ENCODE measurements around the gene MAD1L1.

MAD1L1 gene

GRCh38 chr7:1883031-1883761 lies 349.5 kb downstream of the MAD1L1 start (continued):
- TF ChIP-seq, protein P1, sequence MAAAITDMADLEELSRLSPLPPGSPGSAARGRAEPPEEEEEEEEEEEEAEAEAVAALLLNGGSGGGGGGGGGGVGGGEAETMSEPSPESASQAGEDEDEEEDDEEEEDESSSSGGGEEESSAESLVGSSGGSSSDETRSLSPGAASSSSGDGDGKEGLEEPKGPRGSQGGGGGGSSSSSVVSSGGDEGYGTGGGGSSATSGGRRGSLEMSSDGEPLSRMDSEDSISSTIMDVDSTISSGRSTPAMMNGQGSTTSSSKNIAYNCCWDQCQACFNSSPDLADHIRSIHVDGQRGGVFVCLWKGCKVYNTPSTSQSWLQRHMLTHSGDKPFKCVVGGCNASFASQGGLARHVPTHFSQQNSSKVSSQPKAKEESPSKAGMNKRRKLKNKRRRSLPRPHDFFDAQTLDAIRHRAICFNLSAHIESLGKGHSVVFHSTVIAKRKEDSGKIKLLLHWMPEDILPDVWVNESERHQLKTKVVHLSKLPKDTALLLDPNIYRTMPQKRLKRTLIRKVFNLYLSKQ (tag by site-specific recombination; IDR thresholded peaks at IDR 0.05; ENCODE audit: borderline replicate concordance), result no peak
- TF ChIP-seq ZNF391 (tag by site-specific recombination; IDR thresholded peaks at IDR 0.05; ENCODE audit: borderline replicate concordance, low read depth) (no peak), ZNF677 (tag by site-specific recombination; IDR thresholded peaks at IDR 0.05) (no peak), ZNF274 (IDR thresholded peaks at IDR 0.05; ENCODE audit: low read length) (no peak), ZNF274 (tag by site-specific recombination; IDR thresholded peaks at IDR 0.05; ENCODE audit: borderline replicate concordance) (no peak), SCRT2 (tag by site-specific recombination; IDR thresholded peaks at IDR 0.05) (no peak)
- TF ChIP-seq, protein P2, sequence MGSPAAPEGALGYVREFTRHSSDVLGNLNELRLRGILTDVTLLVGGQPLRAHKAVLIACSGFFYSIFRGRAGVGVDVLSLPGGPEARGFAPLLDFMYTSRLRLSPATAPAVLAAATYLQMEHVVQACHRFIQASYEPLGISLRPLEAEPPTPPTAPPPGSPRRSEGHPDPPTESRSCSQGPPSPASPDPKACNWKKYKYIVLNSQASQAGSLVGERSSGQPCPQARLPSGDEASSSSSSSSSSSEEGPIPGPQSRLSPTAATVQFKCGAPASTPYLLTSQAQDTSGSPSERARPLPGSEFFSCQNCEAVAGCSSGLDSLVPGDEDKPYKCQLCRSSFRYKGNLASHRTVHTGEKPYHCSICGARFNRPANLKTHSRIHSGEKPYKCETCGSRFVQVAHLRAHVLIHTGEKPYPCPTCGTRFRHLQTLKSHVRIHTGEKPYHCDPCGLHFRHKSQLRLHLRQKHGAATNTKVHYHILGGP (tag by site-specific recombination; IDR thresholded peaks at IDR 0.05), result no peak

- ChIA-PET POLR2A (interaction anchor here (0.6 kb wide), 1 partner anchor 299 kb away, joined by 3 read pairs; no protein-coding TSS in a partner anchor), CTCF (no interaction called here)
- H3K4me3 ChIP-seq (ENCODE audit: low read depth, low read length), result no peak overlapping the region
- peaks cover 0 to 5% of the 10 kb centered on the region in 2 experiments; a peak in 1 of 3 replicates for H3K36me3 ChIP-seq (ENCODE audit: control insufficient read depth in 2 of 2, insufficient read depth in 1 of 2, low read length in 2 of 2)
- H3K27ac ChIP-seq (ENCODE audit: extremely low read depth, low read depth, low read length), result no peak overlapping the region
- no peaks in the 10 kb centered on the region for H3K4me1 ChIP-seq (ENCODE audit: control insufficient read depth, insufficient read depth, low read length)
- no peaks in the 10 kb centered on the region for H3K9me3 ChIP-seq (ENCODE audit: control insufficient read depth, insufficient read depth, low read depth, low read length)
- no peak for TF ChIP-seq ZNF704 (tag by site-specific recombination; IDR thresholded peaks at IDR 0.05)
- TF ChIP-seq, protein P3, sequence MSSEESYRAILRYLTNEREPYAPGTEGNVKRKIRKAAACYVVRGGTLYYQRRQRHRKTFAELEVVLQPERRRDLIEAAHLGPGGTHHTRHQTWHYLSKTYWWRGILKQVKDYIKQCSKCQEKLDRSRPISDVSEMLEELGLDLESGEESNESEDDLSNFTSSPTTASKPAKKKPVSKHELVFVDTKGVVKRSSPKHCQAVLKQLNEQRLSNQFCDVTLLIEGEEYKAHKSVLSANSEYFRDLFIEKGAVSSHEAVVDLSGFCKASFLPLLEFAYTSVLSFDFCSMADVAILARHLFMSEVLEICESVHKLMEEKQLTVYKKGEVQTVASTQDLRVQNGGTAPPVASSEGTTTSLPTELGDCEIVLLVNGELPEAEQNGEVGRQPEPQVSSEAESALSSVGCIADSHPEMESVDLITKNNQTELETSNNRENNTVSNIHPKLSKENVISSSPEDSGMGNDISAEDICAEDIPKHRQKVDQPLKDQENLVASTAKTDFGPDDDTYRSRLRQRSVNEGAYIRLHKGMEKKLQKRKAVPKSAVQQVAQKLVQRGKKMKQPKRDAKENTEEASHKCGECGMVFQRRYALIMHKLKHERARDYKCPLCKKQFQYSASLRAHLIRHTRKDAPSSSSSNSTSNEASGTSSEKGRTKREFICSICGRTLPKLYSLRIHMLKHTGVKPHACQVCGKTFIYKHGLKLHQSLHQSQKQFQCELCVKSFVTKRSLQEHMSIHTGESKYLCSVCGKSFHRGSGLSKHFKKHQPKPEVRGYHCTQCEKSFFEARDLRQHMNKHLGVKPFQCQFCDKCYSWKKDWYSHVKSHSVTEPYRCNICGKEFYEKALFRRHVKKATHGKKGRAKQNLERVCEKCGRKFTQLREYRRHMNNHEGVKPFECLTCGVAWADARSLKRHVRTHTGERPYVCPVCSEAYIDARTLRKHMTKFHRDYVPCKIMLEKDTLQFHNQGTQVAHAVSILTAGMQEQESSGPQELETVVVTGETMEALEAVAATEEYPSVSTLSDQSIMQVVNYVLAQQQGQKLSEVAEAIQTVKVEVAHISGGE (tag by site-specific recombination; conservative IDR thresholded peaks at IDR 0.05; ENCODE audit: low read depth), result no peak
- TF ChIP-seq, protein P4, sequence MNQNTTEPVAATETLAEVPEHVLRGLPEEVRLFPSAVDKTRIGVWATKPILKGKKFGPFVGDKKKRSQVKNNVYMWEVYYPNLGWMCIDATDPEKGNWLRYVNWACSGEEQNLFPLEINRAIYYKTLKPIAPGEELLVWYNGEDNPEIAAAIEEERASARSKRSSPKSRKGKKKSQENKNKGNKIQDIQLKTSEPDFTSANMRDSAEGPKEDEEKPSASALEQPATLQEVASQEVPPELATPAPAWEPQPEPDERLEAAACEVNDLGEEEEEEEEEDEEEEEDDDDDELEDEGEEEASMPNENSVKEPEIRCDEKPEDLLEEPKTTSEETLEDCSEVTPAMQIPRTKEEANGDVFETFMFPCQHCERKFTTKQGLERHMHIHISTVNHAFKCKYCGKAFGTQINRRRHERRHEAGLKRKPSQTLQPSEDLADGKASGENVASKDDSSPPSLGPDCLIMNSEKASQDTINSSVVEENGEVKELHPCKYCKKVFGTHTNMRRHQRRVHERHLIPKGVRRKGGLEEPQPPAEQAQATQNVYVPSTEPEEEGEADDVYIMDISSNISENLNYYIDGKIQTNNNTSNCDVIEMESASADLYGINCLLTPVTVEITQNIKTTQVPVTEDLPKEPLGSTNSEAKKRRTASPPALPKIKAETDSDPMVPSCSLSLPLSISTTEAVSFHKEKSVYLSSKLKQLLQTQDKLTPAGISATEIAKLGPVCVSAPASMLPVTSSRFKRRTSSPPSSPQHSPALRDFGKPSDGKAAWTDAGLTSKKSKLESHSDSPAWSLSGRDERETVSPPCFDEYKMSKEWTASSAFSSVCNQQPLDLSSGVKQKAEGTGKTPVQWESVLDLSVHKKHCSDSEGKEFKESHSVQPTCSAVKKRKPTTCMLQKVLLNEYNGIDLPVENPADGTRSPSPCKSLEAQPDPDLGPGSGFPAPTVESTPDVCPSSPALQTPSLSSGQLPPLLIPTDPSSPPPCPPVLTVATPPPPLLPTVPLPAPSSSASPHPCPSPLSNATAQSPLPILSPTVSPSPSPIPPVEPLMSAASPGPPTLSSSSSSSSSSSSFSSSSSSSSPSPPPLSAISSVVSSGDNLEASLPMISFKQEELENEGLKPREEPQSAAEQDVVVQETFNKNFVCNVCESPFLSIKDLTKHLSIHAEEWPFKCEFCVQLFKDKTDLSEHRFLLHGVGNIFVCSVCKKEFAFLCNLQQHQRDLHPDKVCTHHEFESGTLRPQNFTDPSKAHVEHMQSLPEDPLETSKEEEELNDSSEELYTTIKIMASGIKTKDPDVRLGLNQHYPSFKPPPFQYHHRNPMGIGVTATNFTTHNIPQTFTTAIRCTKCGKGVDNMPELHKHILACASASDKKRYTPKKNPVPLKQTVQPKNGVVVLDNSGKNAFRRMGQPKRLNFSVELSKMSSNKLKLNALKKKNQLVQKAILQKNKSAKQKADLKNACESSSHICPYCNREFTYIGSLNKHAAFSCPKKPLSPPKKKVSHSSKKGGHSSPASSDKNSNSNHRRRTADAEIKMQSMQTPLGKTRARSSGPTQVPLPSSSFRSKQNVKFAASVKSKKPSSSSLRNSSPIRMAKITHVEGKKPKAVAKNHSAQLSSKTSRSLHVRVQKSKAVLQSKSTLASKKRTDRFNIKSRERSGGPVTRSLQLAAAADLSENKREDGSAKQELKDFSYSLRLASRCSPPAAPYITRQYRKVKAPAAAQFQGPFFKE (tag by site-specific recombination; IDR thresholded peaks at IDR 0.05; ENCODE audit: borderline replicate concordance), result no peak
- no peak for TF ChIP-seq ZNF549 (tag by site-specific recombination; IDR thresholded peaks at IDR 0.05)
- TF ChIP-seq, protein P5, sequence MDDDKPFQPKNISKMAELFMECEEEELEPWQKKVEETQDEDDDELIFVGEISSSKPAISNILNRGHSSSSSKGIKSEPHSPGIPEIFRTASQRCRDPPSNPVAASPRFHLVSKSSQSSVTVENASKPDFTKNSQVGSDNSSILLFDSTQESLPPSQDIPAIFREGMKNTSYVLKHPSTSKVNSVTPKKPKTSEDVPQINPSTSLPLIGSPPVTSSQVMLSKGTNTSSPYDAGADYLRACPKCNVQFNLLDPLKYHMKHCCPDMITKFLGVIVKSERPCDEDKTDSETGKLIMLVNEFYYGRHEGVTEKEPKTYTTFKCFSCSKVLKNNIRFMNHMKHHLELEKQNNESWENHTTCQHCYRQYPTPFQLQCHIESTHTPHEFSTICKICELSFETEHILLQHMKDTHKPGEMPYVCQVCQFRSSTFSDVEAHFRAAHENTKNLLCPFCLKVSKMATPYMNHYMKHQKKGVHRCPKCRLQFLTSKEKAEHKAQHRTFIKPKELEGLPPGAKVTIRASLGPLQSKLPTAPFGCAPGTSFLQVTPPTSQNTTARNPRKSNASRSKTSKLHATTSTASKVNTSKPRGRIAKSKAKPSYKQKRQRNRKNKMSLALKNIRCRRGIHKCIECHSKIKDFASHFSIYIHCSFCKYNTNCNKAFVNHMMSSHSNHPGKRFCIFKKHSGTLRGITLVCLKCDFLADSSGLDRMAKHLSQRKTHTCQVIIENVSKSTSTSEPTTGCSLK (tag by site-specific recombination; IDR thresholded peaks at IDR 0.05), result no peak
- TF ChIP-seq GLIS2 (tag by site-specific recombination; IDR thresholded peaks at IDR 0.05), result no peak
- TF ChIP-seq, protein P6, sequence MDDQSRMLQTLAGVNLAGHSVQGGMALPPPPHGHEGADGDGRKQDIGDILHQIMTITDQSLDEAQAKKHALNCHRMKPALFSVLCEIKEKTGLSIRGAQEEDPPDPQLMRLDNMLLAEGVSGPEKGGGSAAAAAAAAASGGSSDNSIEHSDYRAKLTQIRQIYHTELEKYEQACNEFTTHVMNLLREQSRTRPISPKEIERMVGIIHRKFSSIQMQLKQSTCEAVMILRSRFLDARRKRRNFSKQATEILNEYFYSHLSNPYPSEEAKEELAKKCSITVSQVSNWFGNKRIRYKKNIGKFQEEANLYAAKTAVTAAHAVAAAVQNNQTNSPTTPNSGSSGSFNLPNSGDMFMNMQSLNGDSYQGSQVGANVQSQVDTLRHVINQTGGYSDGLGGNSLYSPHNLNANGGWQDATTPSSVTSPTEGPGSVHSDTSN (CRISPR knock-in tag; IDR thresholded peaks at IDR 0.05), result no peak
Observed at GRCh38 chr7:1882451-1882850, 350.3 kb downstream of the MAD1L1 start.

Data from HEK293 (cell line).